TTC549 (cell line): Measurements from ENCODE around the gene C4orf51.

Experiments used
- FAIRE-seq: peaks from 2 replicates; lab custom pipeline; 2012; peaks lifted over from hg19 to GRCh38; lab: Jason Lieb, UNC

C4orf51 gene

DNA sequence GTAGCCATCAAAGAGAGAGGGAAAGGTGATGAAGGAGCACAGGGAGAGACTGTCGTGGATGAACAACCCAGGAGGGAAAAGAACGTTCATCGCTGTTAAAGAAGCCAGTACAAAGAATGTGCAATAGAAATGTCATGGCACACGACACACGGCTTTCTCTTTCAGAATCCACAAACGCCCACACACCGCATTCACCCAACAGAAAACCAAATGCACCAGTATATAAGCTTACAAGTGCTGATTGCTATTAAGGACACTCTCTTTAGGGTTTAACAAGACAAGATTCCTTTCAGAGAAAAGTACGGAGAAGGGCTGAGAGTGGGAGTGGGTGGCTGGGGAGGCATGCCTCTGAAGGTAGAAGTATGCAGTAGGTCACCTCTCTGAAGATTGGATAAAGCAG is 80.2 kb downstream of the C4orf51 start:
- no peak for FAIRE-seq

DNA sequence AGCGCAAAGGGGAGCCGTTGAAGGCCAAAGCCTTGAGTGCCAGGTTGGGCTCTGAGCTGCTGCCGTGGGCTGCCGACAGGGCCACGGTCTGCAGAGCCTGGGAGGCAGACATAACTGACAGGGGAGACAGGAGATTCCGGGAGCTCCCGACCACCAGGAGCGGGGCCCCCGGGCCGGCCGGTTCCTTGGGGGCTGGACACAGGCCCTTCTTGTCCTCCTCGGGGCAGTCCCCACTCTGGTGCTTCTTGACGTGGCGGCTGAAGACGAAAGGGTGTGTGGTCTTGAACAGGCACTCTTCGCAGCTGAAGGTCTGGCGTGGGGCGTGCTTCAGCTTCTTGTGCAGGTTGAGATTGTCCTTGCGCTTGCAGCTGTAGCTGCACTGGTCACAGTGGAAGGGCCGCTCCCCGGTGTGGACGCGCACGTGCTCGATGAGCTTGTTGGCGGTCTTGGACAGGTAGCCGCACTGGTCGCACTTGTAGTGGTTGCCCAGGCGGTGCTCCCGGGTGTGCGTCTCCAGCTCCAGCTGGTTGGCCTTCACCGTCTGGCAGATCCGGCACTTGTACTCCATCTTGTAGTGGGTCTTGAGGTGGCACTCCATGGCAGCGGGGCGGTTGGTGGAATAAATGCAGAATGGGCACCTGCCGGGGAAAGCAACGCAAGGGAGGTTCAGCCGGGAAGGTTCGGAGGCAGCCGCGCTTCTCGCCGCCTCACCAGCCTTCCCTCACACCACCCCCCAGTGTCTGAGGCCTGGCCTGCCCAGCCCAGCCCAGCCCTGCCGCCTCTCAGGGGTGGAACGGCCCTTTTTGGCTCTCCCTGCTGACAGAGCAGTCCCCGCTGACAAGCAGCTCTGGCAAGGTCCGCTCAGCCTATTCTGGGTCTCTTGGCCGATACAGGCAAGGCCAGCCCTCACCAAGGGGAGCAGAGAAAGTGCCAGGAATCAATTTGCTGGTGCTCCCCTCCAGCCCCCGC is 81.3 kb downstream of the C4orf51 start:
- no peak for FAIRE-seq

DNA sequence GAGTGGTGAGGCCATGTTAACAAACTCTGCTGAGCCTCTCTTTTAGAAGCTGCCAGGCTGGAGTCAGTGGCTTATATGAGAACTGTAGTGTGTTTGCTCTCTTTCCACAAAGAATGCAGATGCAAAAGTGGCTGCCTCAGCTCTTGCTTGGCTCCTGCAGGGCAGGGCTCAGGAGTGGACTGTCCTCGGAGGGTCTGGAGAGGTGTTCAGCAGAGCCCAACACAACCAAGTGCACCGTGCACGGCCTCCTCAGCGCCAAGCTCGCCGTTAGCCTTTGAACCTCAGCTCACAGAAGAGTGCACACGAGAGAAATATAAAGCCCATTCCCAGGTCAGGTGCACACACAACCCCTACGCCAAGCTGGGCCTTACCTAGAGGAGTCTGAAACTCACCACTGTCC is 82.8 kb downstream of the C4orf51 start:
- FAIRE-seq, result no peak

- no peak for FAIRE-seq
Measured at GRCh38 chr4:145763399-145763798, 83.5 kb downstream of the C4orf51 start.

DNA sequence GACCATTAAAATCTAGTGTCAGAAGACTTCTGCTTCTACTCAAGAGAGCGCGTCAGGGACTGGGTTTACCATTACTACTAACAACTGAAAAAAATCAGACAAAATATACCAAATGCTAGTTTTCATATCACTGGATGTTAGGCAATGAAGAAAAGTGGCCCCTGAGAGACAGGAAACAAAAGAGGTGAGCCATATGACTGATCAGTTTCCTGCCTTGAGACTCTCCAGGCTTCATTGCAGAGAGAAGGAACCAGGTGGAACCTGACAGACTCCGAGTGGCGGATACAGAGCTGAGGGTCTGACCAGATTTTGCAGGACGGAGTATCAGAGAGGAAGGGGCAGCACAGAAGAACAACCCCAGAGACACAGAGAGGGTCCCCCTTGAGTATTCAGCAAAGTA is 86.3 kb downstream of the C4orf51 start:
- no peak for FAIRE-seq

DNA sequence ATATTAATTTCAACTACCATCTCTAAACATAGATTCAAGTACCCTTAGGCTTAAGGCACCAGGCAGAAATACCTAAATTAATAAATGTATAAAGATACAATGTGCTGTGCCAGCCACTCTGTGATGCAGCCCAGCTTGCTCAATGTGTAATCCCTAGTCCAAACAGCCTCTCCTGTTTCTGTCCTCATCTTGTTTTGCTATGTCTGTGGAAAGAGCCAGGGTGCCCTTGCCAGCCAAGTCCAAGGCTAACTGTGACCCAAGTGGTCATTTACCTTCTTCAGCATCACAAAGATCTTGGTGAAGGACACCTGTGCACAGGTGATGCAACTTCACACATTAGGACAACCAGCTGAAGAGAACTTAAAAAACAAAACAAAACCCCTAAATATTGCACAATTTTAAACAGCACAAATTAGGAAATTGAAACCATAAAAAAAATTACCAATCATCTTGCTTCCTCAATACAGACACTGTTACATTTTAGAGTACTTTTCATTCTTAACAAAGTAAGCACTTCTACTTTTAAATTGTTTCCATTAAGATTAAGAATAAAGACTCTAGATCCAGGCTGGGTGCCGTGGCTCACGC is 89.6 kb downstream of the C4orf51 start:
- no peak for FAIRE-seq

GRCh38 chr4:145770124-145770523 is 90.2 kb downstream of the C4orf51 start:
- no peak for FAIRE-seq

DNA sequence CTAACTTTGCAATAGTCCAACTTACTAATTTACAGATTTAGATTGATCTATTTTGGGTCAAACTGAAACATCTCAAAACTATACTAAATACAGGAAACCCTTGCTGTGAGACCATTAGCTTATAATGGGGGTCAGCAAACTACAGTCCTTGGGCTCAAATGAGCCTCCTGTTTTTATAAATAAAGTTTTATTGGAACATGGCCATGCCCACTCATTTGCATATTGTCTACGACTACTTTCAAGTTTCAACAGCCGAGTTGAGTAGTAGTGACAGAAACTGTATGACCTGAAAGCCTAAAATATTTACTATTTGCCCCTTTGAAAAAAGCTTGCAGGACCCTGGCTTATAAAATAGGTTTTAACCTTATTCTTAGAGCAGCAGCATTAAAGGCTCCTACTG is 92.4 kb downstream of the C4orf51 start:
- FAIRE-seq, result no peak

- FAIRE-seq, result no peak
Measured at GRCh38 chr4:145773581-145774234, 93.8 kb downstream of the C4orf51 start.

- no peak for FAIRE-seq
Measured at GRCh38 chr4:145774473-145774872, 94.5 kb downstream of the C4orf51 start.

DNA sequence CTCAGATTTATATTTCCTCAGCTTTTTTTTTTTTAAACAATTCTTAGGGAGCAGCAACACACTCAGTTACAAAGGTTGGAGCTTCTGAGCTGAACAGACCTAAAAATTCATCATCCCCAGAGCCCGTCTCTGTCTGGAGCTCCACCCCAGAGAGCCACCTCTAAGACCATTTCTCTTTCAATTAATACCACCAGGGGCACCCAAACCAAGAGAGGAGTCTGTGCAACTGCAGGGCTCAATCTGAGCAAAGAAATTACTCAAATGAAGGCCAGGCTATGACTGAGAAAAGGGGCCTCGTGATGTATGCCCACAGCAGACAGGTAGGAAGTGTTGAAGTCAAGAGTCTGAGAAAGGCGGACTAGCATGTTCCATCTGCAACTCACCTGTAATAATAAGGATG is 95.5 kb downstream of the C4orf51 start:
- FAIRE-seq, result no peak

DNA sequence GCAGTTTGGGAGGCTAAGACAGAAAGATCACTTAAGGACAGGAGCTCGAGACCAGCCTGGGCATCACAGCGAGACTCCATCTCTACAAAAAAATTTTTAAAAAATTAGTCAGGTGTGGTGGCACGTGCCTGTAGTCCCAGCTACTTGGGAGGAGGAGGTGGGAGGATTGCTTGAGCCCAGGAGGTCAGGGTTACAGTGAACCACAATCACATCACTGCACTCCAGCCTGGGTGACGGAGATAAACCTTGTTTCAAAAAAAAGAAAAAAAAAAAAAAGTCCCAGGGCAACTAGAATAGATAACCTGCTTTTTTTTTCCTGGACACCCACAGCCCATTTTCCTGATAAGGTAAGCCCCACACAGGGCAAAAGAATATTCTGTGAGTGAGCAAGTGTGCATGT is 96.3 kb downstream of the C4orf51 start:
- no peak for FAIRE-seq

DNA sequence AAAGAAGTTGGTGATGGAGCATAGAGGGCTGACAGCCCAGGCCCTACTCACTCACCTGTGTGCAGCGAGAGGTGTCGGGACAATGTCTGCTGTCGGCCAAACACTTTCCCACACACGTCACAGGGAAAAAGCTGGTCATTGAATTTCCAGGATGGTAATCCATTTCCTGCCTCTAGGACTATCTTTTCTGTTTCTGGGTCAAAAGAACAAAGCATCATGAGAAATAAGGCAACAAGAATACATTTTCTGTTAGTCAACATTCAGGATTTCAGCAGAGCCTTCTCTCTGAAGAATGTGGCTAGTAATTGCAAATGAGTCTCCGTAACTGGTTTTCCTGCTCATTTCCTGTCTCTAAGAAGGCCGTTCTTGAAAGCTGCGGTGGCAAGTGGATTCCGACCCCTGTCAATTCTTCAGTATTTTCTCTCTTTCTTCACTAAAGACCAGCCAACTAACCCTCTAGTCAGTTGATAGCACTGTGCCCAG is 99.4 kb downstream of the C4orf51 start:
- FAIRE-seq, result no peak

- FAIRE-seq, result no peak
Measured at GRCh38 chr4:145781351-145781750, 101.4 kb downstream of the C4orf51 start.
